Mesenchymal stem cell (in vitro differentiated cells and primary cell): Measurements from ENCODE around the gene NAB2.
"Not testable (repeated sequence)": the region's sequence is repeated elsewhere in the genome, so short reads cannot be mapped to it uniquely, and the experiment has no call there.

Experiments
- DNase-seq: peaks from one replicate; pipeline ENCODE4 v3.0.0-alpha.2; 2013
- H2AFZ ChIP-seq: one replicate; pipeline ENCODE4 v1.6.1; 2013; ENCODE audit warnings: low read depth, mild to moderate bottlenecking, control low read depth, inconsistent platforms, low read length, moderate library complexity
- H2AK5ac ChIP-seq: 2 replicates; pipeline ENCODE4 v1.6.1; 2013; ENCODE audit warnings: low read length, moderate library complexity, mild to moderate bottlenecking, inconsistent platforms; ENCODE audit not compliant: severe bottlenecking
- H2BK120ac ChIP-seq: one replicate; pipeline ENCODE4 v1.6.1; 2013; ENCODE audit warnings: low read depth, mild to moderate bottlenecking, inconsistent platforms, low read length, moderate library complexity
- H2BK12ac ChIP-seq, 2 experiments: one replicate each; pipeline ENCODE4 v1.6.1; 2013; ENCODE audit warnings: inconsistent platforms in 2 of 2, low read length in 2 of 2, mild to moderate bottlenecking in 2 of 2, moderate library complexity in 2 of 2, control low read depth in 1 of 2
- H2BK15ac ChIP-seq: one replicate; pipeline ENCODE4 v1.6.1; 2013; ENCODE audit warnings: mild to moderate bottlenecking, low read depth, inconsistent platforms; ENCODE audit not compliant: poor library complexity, severe bottlenecking
- H2BK5ac ChIP-seq: 2 replicates; pipeline ENCODE4 v1.6.1; 2013; ENCODE audit warnings: low read depth, mild to moderate bottlenecking, low read length, control low read depth, inconsistent platforms; ENCODE audit not compliant: poor library complexity, severe bottlenecking
- H3K14ac ChIP-seq, 2 experiments: one replicate each; pipeline ENCODE4 v1.6.1; 2013; ENCODE audit warnings: inconsistent platforms in 2 of 2, low read length in 2 of 2, control low read depth in 1 of 2, mild to moderate bottlenecking in 1 of 2, moderate library complexity in 1 of 2
- H3K18ac ChIP-seq, 2 experiments: one replicate each; pipeline ENCODE4 v1.6.1; 2013; ENCODE audit warnings: inconsistent platforms in 2 of 2, low read length in 2 of 2, control low read depth in 1 of 2, low read depth in 1 of 2, mild to moderate bottlenecking in 1 of 2
- H3K23ac ChIP-seq, 2 experiments: one replicate each; pipeline ENCODE4 v1.6.1; 2013; ENCODE audit warnings: inconsistent platforms in 2 of 2, low read length in 2 of 2, mild to moderate bottlenecking in 2 of 2, moderate library complexity in 2 of 2, control low read depth in 1 of 2
- H3K27ac ChIP-seq: 2 replicates; pipeline ENCODE4 v1.5.1; 2013; ENCODE audit warnings: mild to moderate bottlenecking, moderate library complexity, low read length, control low read depth, inconsistent platforms; ENCODE audit not compliant: poor library complexity, severe bottlenecking
- H3K27me3 ChIP-seq, 2 experiments: 2 replicates each; pipeline versions ENCODE4 v1.6.1 to v1.7.0; 2013; ENCODE audit warnings: low read length in 2 of 2, mild to moderate bottlenecking in 2 of 2, moderate library complexity in 2 of 2, control low read depth in 1 of 2, inconsistent platforms in 1 of 2; ENCODE audit not compliant: control insufficient read depth in 1 of 2, insufficient read depth in 1 of 2
- H3K36me3 ChIP-seq, 2 experiments: 2 replicates each; pipeline versions ENCODE4 v1.6.1 to v1.7.0; 2013; ENCODE audit warnings: low read length in 2 of 2, control low read depth in 1 of 2, inconsistent platforms in 1 of 2, low read depth in 1 of 2, mild to moderate bottlenecking in 1 of 2; ENCODE audit not compliant: insufficient read depth in 2 of 2, control insufficient read depth in 1 of 2
- H3K4ac ChIP-seq, 2 experiments: one replicate each; pipeline ENCODE4 v1.6.1; 2013; ENCODE audit warnings: inconsistent platforms in 2 of 2, low read length in 2 of 2, mild to moderate bottlenecking in 2 of 2, moderate library complexity in 2 of 2, control low read depth in 1 of 2, low read depth in 1 of 2
- H3K4me1 ChIP-seq: 2 replicates; pipeline ENCODE4 v1.6.1; 2013; ENCODE audit warnings: low read depth, low read length, control low read depth; ENCODE audit not compliant: control insufficient read depth, insufficient read depth
- H3K4me2 ChIP-seq: 2 replicates; pipeline ENCODE4 v1.6.1; 2013; ENCODE audit warnings: low read length, mild to moderate bottlenecking, inconsistent platforms; ENCODE audit not compliant: poor library complexity, severe bottlenecking
- H3K4me3 ChIP-seq, 2 experiments: 2 replicates each; pipeline versions ENCODE4 v1.5.1 to v1.7.0; 2013; ENCODE audit warnings: low read length in 2 of 2, mild to moderate bottlenecking in 2 of 2, control low read depth in 1 of 2, low read depth in 1 of 2; ENCODE audit not compliant: insufficient read depth in 1 of 2
- H3K79me1 ChIP-seq: replicated peaks from 2 replicates; pipeline ENCODE4 v1.6.1; 2013; ENCODE audit warnings: mild to moderate bottlenecking, control low read depth, low read length, inconsistent platforms; ENCODE audit not compliant: poor library complexity, severe bottlenecking
- H3K9ac ChIP-seq: 2 replicates; pipeline ENCODE4 v1.7.0; 2013; ENCODE audit warnings: mild to moderate bottlenecking, low read length, moderate library complexity
- H3K9me3 ChIP-seq: 2 replicates; pipeline ENCODE4 v1.7.0; 2013; ENCODE audit warnings: mild to moderate bottlenecking, low read length; ENCODE audit not compliant: control insufficient read depth
- H4K8ac ChIP-seq: one replicate; pipeline ENCODE4 v1.6.1; 2013; ENCODE audit warnings: inconsistent platforms, mild to moderate bottlenecking, low read length, moderate library complexity
- H4K91ac ChIP-seq: one replicate; pipeline ENCODE4 v1.6.1; 2013; ENCODE audit warnings: mild to moderate bottlenecking, low read length, inconsistent platforms
- WGBS: methylation state at CpG from one replicate; pipeline ENCODE4 v1.1.7; 2013; ENCODE audit warnings: mixed read lengths; 5-methylcytosine and 5-hydroxymethylcytosine counted together

Gene NAB2

DNA sequence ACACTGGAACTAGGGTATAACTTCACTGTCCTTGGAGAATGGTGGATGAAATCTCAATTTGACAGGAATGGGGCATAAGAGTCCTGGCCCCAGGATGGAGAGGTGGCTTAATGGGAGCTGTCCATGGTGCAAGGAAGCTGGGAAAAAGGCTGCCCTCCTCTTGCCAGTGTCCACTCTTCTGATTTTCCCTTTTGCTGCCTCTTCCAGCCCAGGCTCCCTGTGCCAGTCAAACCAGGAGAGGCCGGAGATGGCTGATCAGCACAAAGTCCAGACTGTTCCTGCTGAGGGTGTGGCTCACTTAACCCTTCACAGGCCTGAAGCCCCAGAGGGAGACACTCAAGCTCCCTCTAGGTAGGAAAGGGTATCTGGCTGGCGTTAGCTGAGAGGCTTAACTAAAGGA is 39.0 kb upstream of the NAB2 start, which contains the start of gene MYO1A:
Gene MYO1A (minus strand): TSS at position 240 of the 400 bp plus-strand sequence. CDS start 1,806 bp downstream, outside the sequence.
- H2AFZ ChIP-seq, result no peak within 1 kb of the TSS
- no peak within 1 kb of the TSS for H3K9ac ChIP-seq
- no peak within 1 kb of the TSS for H2AK5ac ChIP-seq
- H2BK5ac ChIP-seq, result no peak within 1 kb of the TSS
- H2BK15ac ChIP-seq, result no peak within 1 kb of the TSS
- no peak within 1 kb of the TSS for H3K4ac ChIP-seq
- no peak within 1 kb of the TSS for H2BK12ac ChIP-seq
- H3K14ac ChIP-seq, result no peak within 1 kb of the TSS
- no peak within 1 kb of the TSS for H3K23ac ChIP-seq
- H3K4me1 ChIP-seq, result peaks cover 6% of the 10 kb centered on the region
- no peak within 1 kb of the TSS for H3K18ac ChIP-seq
- no peak within 1 kb of the TSS for H3K4me2 ChIP-seq
- 51% methylated on average over 2 of the region's 2 CpGs for WGBS
- H3K4me3 ChIP-seq, result no peak within 1 kb of the TSS
- no peaks in the 10 kb centered on the region for H3K79me1 ChIP-seq
- no peaks in the 10 kb centered on the region for H3K36me3 ChIP-seq
- H3K27ac ChIP-seq, result no peak within 1 kb of the TSS
- H2BK120ac ChIP-seq, result no peak within 1 kb of the TSS
- peaks cover 24 to 66% of the 10 kb centered on the region in 2 experiments for H3K27me3 ChIP-seq
- no peak within 1 kb of the TSS for H4K8ac ChIP-seq
- H3K9me3 ChIP-seq, result no peaks in the 10 kb centered on the region
- DNase-seq, result peak; percentile 24
- no peak within 1 kb of the TSS for H4K91ac ChIP-seq

DNA sequence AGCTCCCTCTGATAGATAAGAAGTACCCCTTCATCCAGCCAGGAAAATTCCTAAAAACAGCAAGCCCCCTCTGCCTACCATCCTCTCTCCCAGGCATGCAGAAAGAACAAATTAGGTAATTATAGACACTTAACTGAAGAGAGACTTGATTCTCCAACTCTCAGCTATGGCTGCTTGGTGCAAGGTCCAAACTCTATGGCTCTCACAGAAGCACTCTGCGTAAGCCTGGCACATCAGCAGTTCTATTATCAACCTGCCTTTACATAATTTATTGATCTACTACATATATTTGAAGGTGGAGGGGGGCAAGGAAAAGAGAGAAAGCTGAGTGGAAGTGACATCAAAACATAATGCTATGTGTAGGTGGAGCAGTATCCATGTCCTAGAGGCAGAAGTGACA is 37.9 kb upstream of the NAB2 start:
- Histone ChIP-seq H3K18ac (no peak overlapping the region), H4K91ac (no peak overlapping the region), H3K4me2 (no peak overlapping the region), H4K8ac (no peak overlapping the region), H3K9me3 (no peaks in the 10 kb centered on the region), H3K79me1 (no peaks in the 10 kb centered on the region), H2BK15ac (no peak overlapping the region), H3K36me3 (peaks cover 0 to 3% of the 10 kb centered on the region in 2 experiments), H3K27me3 (peaks cover 17 to 55% of the 10 kb centered on the region in 2 experiments), H3K4ac (no peak overlapping the region), H3K23ac (no peak overlapping the region), H2BK12ac (no peak overlapping the region), H3K4me1 (peaks cover 6% of the 10 kb centered on the region), H3K27ac (no peak overlapping the region), H2BK5ac (no peak overlapping the region), H3K9ac (no peak overlapping the region), H2BK120ac (no peak overlapping the region), H3K14ac (no peak overlapping the region), H2AK5ac (no peak overlapping the region), H3K4me3 (no peak overlapping the region), H2AFZ (no peak overlapping the region)
- no CpG with 5 or more reads among the region's 1 CpG for WGBS
- DNase-seq, result no peak

DNA sequence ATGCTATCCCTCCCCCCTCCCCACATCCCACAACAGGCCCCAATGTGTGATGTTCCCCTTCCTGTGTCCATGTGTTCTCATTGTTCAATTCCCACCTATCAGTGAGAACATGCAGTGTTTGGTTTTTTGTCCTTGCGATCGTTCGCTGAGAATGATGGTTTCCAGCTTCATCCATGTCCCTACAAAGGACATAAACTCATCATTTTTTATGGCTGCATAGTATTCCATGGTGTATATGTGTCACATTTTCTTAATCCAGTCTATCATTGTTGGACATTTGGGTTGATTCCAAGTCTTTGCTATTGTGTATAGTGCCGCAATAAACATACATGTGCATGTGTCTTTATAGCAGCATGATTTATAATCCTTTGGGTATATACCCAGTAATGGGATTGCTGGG is 35.8 kb upstream of the NAB2 start:
- H3K79me1 ChIP-seq, result not testable (repeated sequence)
- WGBS, result no CpG with 5 or more reads among the region's 4 CpGs

DNA sequence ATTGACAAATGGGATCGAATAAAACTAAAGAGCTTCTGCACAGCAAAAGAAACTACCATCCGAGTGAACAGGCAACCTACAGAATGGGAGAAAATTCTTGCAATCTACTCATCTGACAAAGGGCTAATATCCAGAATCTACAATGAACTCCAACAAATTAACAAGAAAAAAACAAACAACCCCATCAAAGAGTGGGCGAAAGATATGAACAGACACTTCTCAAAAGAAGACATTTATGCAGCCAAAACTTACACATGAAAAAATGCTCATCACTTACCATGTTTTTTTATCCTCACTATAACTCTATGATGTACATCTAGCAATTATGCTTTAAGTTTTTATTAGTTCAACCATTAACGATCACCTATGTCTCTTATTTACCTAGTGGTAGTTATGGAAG is 35.0 kb upstream of the NAB2 start:
- H2BK5ac ChIP-seq, H3K4me3 ChIP-seq, H2BK120ac ChIP-seq, H3K14ac ChIP-seq, H3K27ac ChIP-seq, H2AFZ ChIP-seq, H4K8ac ChIP-seq, DNase-seq, H3K4me1 ChIP-seq, H3K9me3 ChIP-seq, H3K4ac ChIP-seq, H3K79me1 ChIP-seq, H4K91ac ChIP-seq, H3K18ac ChIP-seq, H3K23ac ChIP-seq, H3K9ac ChIP-seq, H2BK12ac ChIP-seq, H2AK5ac ChIP-seq, H2BK15ac ChIP-seq, H3K4me2 ChIP-seq: not testable (repeated sequence)
- peaks cover 4 to 26% of the 10 kb centered on the region in 2 experiments for H3K27me3 ChIP-seq
- H3K36me3 ChIP-seq, result peaks cover 3 to 21% of the 10 kb centered on the region in 2 experiments
- WGBS, result 96% methylated on average over 3 of the region's 4 CpGs

More for the DNA sequence above, 35.8 kb upstream of the NAB2 start:
- Histone ChIP-seq H3K36me3 (peaks cover 3 to 14% of the 10 kb centered on the region in 2 experiments), H3K27me3 (peaks cover 4 to 33% of the 10 kb centered on the region in 2 experiments)
- not testable (repeated sequence) for DNase-seq, H4K8ac ChIP-seq, H3K9me3 ChIP-seq, H3K23ac ChIP-seq, H2AFZ ChIP-seq, H2BK5ac ChIP-seq, H2BK120ac ChIP-seq, H2BK15ac ChIP-seq, H3K14ac ChIP-seq, H3K4ac ChIP-seq, H3K4me3 ChIP-seq, H4K91ac ChIP-seq, H2BK12ac ChIP-seq, H3K4me2 ChIP-seq, H3K27ac ChIP-seq, H2AK5ac ChIP-seq, H3K18ac ChIP-seq, H3K4me1 ChIP-seq, H3K9ac ChIP-seq
